ENCODE data around the gene TIRAP. TPM values are rescaled to one million over a fixed set of nuclear protein-coding genes. Genes with fewer than 3 reads are reported as not detected.

The TIRAP gene
- total RNA-seq, 6 experiments from 2014 or later = 8.0 to 12.1 (median 9.7) TPM

DNA sequence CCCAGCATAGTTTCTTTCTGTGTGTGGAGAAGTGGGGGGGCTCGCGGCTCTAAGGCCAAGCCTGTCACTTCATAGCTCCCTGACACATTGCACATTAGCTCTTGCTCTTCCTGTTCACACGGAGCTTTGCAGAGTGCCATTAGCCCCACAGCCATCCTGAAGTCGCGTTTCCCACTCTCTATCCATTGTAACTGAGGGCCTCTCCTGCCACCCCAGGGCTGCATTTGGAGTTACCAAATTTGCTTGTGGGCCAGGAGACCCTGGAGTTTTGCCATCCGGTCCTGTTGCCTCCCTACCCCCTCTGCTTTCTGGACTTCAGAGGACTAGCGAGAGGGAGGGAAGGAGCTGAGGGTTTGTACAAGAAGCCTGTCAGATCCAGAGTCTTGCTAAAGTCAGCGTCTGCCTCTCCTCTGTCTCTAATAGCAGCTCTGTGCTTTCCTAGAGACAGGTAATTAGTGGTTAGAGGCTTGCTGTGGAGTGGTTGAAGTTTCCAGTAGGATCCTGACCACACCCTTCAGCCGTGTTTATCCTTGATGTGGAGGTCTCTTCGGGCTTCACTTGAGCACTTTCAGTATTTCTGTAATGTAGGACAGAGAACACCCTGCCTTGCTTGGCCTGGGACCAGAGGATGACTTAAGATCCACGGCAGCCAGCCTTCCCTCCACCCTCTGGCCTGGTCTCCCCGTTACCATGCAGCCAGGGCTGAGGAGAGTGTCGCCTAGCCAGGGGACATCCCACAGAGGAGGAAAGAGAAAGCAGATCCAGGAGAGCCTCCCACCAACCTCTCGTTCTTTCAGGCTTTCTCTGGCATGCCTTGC lies 35.1 kb downstream of the TIRAP start:
- Histone ChIP-seq H3K36me3 (no peaks in the 10 kb centered on the region), H3K4me3 (no peak overlapping the region), H3K4me1 (no peaks in the 10 kb centered on the region), H3K9me3 (no peaks in the 10 kb centered on the region), H3K27ac (peak overlapping the region; percentile 12 to 31 (median 17)), H3K27me3 (no peaks in the 10 kb centered on the region)
- TF ChIP-seq, protein P1, sequence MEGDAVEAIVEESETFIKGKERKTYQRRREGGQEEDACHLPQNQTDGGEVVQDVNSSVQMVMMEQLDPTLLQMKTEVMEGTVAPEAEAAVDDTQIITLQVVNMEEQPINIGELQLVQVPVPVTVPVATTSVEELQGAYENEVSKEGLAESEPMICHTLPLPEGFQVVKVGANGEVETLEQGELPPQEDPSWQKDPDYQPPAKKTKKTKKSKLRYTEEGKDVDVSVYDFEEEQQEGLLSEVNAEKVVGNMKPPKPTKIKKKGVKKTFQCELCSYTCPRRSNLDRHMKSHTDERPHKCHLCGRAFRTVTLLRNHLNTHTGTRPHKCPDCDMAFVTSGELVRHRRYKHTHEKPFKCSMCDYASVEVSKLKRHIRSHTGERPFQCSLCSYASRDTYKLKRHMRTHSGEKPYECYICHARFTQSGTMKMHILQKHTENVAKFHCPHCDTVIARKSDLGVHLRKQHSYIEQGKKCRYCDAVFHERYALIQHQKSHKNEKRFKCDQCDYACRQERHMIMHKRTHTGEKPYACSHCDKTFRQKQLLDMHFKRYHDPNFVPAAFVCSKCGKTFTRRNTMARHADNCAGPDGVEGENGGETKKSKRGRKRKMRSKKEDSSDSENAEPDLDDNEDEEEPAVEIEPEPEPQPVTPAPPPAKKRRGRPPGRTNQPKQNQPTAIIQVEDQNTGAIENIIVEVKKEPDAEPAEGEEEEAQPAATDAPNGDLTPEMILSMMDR (IDR thresholded peaks at IDR 0.05) = no peak
- ATAC-seq (peak; percentile 58 to 72 (median 68)), DNase-seq (no peak)
- intact Hi-C loops (cut with DNase I) = loop anchor here in 1 of 2 donors (10.0 kb wide), 1 partner anchor 157 kb away; no protein-coding TSS in a partner anchor
- WGBS (ENCODE audit: insufficient coverage, low coverage, low lambda C conversion rate, missing lambda C conversion rate) = 33% methylated on average over 8 of the region's 14 CpGs

- no peak overlapping the region for H3K4me3 ChIP-seq
- no peaks in the 10 kb centered on the region for H3K36me3 ChIP-seq
- H3K27ac ChIP-seq = peak overlapping the region; percentile 4 to 31 (median 12)
- peak; percentile 43 to 66 (median 50) for ATAC-seq
- H3K9me3 ChIP-seq = no peaks in the 10 kb centered on the region
- intact Hi-C loops (cut with DNase I) = loop anchor here in 1 of 2 donors (10.0 kb wide), 1 partner anchor 156 kb away; no protein-coding TSS in a partner anchor
- H3K4me1 ChIP-seq = no peaks in the 10 kb centered on the region
- WGBS (ENCODE audit: insufficient coverage, low coverage, low lambda C conversion rate, missing lambda C conversion rate) = 57% methylated on average over 2 of the region's 9 CpGs
- TF ChIP-seq, protein P1 (IDR thresholded peaks at IDR 0.05) = no peak
- no peak for TF ChIP-seq POLR2A (IDR thresholded peaks at IDR 0.05)
- H3K27me3 ChIP-seq = no peaks in the 10 kb centered on the region
- DNase-seq = no peak
Observed at GRCh38 chr11:126318574-126319373, 35.9 kb downstream of the TIRAP start.

- Histone ChIP-seq H3K4me3 (no peak overlapping the region), H3K27me3 (no peaks in the 10 kb centered on the region), H3K27ac (peak overlapping the region in 1 of 3 donors; percentile 12), H3K36me3 (no peaks in the 10 kb centered on the region), H3K4me1 (no peaks in the 10 kb centered on the region), H3K9me3 (no peaks in the 10 kb centered on the region)
- no peak for DNase-seq
- no peak for ATAC-seq
- TF ChIP-seq POLR2A (IDR thresholded peaks at IDR 0.05) = no peak
- TF ChIP-seq, protein P1 (IDR thresholded peaks at IDR 0.05) = no peak
- intact Hi-C loops (cut with DNase I) = loop anchor here in 1 of 2 donors (10.0 kb wide), 1 partner anchor 155 kb away; no protein-coding TSS in a partner anchor
- WGBS (ENCODE audit: insufficient coverage, low coverage, low lambda C conversion rate, missing lambda C conversion rate) = no CpG with 5 or more reads among the region's 5 CpGs
Observed at GRCh38 chr11:126319374-126319740, 36.5 kb downstream of the TIRAP start.

DNA sequence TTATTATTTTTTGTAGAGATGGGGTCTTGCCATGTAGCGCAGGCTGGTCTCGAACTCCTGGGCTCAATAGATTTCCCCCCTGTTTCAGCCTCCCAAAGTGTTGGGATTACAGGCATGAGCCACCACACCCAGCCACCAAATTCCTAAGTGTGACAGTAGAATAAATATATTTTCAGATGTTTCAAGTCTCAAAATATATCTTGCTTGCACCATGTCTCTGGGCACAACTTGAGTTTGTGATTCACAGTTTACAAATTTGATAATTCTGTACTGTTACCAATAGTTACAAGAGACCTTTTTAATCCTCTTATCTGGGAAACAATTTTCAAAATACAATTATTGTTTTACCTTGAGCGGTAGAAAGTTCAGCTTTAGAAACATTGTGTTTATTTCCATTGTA lies 40.1 kb downstream of the TIRAP start:
- intact Hi-C loops (cut with DNase I) = no loop called here
- Histone ChIP-seq H3K27ac (no peak overlapping the region), H3K27me3 (no peaks in the 10 kb centered on the region), H3K9me3 (no peaks in the 10 kb centered on the region), H3K4me1 (peaks cover 0 to 8% (median 2%) of the 10 kb centered on the region in 4 donors), H3K36me3 (no peaks in the 10 kb centered on the region), H3K4me3 (no peak overlapping the region)
- no peak for DNase-seq
- TF ChIP-seq POLR2A (IDR thresholded peaks at IDR 0.05) = no peak
- TF ChIP-seq, protein P1 (IDR thresholded peaks at IDR 0.05) = no peak
- 100% methylated on average over 2 of the region's 3 CpGs for WGBS (ENCODE audit: insufficient coverage, low coverage, low lambda C conversion rate, missing lambda C conversion rate)
- ATAC-seq = no peak

All from right lobe of liver (tissue), 6 donors.